Body of pancreas (tissue), 4 donors: ENCODE results near the gene EP300. TPM values are rescaled to one million over a fixed set of nuclear protein-coding genes. Genes with fewer than 3 reads are reported as not detected.
"Not testable (repeated sequence)": the region's sequence is repeated elsewhere in the genome, so short reads cannot be mapped to it uniquely, and the experiment has no call there.

ENCODE experiments used
- ATAC-seq: fragments of 150-250 bp; one replicate; pipeline ENCODE4 v1.9.1; 2016
- DNase-seq, 4 donors: peaks; one replicate each; pipeline ENCODE4 v3.0.0-alpha.2; 2019
- H3K27ac ChIP-seq, 4 donors: fragments of 200-600 bp; sonication (generic); 1 replicate in 3 of 4; 2 replicates in 1 of 4; pipeline versions ENCODE4 v1.5.1 to v1.6.1; 2016 to 2019; ENCODE audit warnings: mild to moderate bottlenecking in 1 of 4, mixed read lengths in 1 of 4, moderate library complexity in 1 of 4
- H3K27me3 ChIP-seq, 2 donors: fragments of 200-600 bp; sonication (generic); one replicate each; pipeline ENCODE4 v1.6.0; 2016; ENCODE audit warnings: mild to moderate bottlenecking in 1 of 2
- H3K36me3 ChIP-seq, 2 donors: fragments of 200-600 bp; sonication (generic); replicated peaks in 1 of 2; 2 replicates each; pipeline ENCODE4 v1.5.1; 2016; ENCODE audit warnings: low read depth in 2 of 2; ENCODE audit not compliant: insufficient read depth in 1 of 2
- H3K4me1 ChIP-seq: fragments of 200-600 bp; sonication (generic); one replicate; pipeline ENCODE4 v1.6.0; 2016
- H3K4me3 ChIP-seq, 2 donors: fragments of 200-600 bp; sonication (generic); 1 replicate in 1 of 2; 2 replicates in 1 of 2; pipeline ENCODE4 v1.5.1; 2016 to 2019
- H3K9me3 ChIP-seq, 3 donors: fragments of 200-600 bp; sonication (generic); 1 replicate in 2 of 3; 2 replicates in 1 of 3; pipeline ENCODE4 v1.5.1; 2016
- POLR2A ChIP-seq, 3 donors: fragments of 450-650 bp; IDR thresholded peaks; one replicate each; pipeline ENCODE4 v1.6.1; 2016; ENCODE audit warnings: antibody characterized with exemption in 3 of 3, mild to moderate bottlenecking in 2 of 3
- WGBS, 2 donors: methylation state at CpG; one replicate each; pipeline ENCODE4 v1.1.5; 2017; 5-methylcytosine and 5-hydroxymethylcytosine counted together
- intact Hi-C: fragments of 100-400 bp; cut with DNase I; formaldehyde crosslinking; loops from one replicate; pipeline ENCODE4 v1.15.1; 2023
- total RNA-seq, 2 donors: library from RNA; depleted of rRNA; stranded (reverse); fragments of >200 nt; gene quantifications; one replicate each; pipeline ENCODE4 v1.1.0, GENCODE V29; 2016
- TF ChIP-seq, protein P1 (sequence below), 7 experiments: fragments of 450-650 bp in 4 of 7; fragments of 200-600 bp in 3 of 7; sonication (generic) in 3 of 7; IDR thresholded peaks; one replicate each; pipeline ENCODE4 v1.5.1; 2016 to 2019; ENCODE audit warnings: antibody characterized with exemption in 7 of 7

EP300 gene
- total RNA-seq, 2 donors from 2014 or later: 35.0 to 68.2 TPM

DNA sequence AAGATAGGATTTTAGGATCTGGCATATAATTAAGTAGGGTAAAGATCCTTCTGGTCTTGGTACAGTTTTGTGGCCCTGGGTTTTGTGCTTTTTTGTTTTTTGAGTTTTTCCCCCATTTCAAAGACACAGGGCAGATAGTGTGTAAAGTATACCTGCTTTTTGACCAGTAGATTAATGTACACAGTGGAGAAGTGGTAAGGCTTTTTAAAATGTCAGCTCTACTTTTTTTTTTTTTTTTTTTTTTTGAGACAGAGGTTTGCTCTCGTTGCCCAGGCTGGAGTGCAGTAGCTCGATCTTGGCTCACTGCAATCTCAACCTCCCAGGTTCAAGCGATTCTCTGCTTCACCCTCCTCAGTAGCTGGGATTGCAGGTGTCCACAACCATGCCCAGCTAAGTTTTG lies 4.0 kb downstream of the EP300 start:
- Histone ChIP-seq H3K36me3 (no peaks in the 10 kb centered on the region), H3K27me3 (no peaks in the 10 kb centered on the region), H3K4me1 (peaks cover 68% of the 10 kb centered on the region), H3K27ac (no peak overlapping the region), H3K9me3 (no peaks in the 10 kb centered on the region), H3K4me3 (no peak overlapping the region)
- intact Hi-C loops: no loop called here
- ATAC-seq (no peak), DNase-seq (no peak)
- WGBS, 2 donors: 48 to 61% methylated on average over 3 of the region's 3 CpGs
- no peak for TF ChIP-seq POLR2A (IDR thresholded peaks at IDR 0.05)
- TF ChIP-seq, protein P1, sequence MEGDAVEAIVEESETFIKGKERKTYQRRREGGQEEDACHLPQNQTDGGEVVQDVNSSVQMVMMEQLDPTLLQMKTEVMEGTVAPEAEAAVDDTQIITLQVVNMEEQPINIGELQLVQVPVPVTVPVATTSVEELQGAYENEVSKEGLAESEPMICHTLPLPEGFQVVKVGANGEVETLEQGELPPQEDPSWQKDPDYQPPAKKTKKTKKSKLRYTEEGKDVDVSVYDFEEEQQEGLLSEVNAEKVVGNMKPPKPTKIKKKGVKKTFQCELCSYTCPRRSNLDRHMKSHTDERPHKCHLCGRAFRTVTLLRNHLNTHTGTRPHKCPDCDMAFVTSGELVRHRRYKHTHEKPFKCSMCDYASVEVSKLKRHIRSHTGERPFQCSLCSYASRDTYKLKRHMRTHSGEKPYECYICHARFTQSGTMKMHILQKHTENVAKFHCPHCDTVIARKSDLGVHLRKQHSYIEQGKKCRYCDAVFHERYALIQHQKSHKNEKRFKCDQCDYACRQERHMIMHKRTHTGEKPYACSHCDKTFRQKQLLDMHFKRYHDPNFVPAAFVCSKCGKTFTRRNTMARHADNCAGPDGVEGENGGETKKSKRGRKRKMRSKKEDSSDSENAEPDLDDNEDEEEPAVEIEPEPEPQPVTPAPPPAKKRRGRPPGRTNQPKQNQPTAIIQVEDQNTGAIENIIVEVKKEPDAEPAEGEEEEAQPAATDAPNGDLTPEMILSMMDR (IDR thresholded peaks at IDR 0.05): no peak

DNA sequence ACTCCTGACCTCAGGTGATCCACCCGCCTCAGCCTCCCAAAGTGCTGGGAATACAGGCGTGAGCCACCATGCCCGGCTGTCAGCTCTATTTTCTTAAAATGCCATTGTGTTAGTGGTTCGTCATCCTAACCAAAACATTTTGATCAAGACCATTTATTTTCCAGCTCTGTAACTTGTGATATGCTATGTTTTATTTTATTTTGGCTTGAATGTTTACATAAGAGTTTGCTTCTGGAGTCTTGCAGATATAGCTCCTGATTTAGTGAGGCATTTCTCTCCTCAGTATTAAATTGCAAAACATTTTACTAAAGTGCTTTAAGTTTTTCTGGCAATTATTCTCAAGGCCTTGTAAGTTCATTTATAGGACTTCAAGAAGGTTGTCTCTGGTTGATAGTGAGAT lies 4.4 kb downstream of the EP300 start:
- Histone ChIP-seq H3K4me1 (peaks cover 72% of the 10 kb centered on the region), H3K36me3 (no peaks in the 10 kb centered on the region), H3K9me3 (no peaks in the 10 kb centered on the region), H3K27ac (no peak overlapping the region), H3K27me3 (no peaks in the 10 kb centered on the region), H3K4me3 (no peak overlapping the region)
- 74 to 82% methylated on average over 4 of the region's 4 CpGs for WGBS, 2 donors
- intact Hi-C loops: no loop called here
- no peak for ATAC-seq
- no peak for TF ChIP-seq POLR2A (IDR thresholded peaks at IDR 0.05)
- TF ChIP-seq, protein P1 (IDR thresholded peaks at IDR 0.05): no peak
- DNase-seq: no peak

DNA sequence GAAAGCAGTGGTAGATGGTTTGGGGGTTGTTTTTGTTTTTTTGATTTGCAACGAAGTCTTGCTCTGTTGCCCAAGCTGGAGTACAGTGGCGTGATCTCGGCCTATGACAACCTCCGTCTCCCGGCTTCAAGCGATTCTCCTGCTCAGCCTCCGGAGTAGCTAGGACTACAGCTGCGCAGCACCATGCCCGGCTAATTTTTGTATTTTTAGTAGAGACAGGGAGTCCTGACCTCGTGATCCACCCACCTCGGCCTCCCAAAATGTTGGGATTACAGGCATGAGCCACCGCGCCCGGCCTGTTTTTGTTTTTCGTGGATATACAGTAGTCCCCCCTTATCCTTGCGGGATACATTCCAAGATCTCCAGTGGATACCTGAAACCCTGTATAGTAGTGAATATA lies 6.6 kb downstream of the EP300 start:
- WGBS, 2 donors: 82 to 88% methylated on average over 16 of the region's 16 CpGs
- intact Hi-C loops: no loop called here
- Histone ChIP-seq H3K4me1 (peaks cover 74% of the 10 kb centered on the region), H3K9me3 (no peaks in the 10 kb centered on the region), H3K36me3 (no peaks in the 10 kb centered on the region), H3K4me3 (no peak overlapping the region), H3K27me3 (no peaks in the 10 kb centered on the region), H3K27ac (no peak overlapping the region)
- ATAC-seq (no peak), DNase-seq (no peak)
- TF ChIP-seq, protein P1 (IDR thresholded peaks at IDR 0.05): no peak
- no peak for TF ChIP-seq POLR2A (IDR thresholded peaks at IDR 0.05)

DNA sequence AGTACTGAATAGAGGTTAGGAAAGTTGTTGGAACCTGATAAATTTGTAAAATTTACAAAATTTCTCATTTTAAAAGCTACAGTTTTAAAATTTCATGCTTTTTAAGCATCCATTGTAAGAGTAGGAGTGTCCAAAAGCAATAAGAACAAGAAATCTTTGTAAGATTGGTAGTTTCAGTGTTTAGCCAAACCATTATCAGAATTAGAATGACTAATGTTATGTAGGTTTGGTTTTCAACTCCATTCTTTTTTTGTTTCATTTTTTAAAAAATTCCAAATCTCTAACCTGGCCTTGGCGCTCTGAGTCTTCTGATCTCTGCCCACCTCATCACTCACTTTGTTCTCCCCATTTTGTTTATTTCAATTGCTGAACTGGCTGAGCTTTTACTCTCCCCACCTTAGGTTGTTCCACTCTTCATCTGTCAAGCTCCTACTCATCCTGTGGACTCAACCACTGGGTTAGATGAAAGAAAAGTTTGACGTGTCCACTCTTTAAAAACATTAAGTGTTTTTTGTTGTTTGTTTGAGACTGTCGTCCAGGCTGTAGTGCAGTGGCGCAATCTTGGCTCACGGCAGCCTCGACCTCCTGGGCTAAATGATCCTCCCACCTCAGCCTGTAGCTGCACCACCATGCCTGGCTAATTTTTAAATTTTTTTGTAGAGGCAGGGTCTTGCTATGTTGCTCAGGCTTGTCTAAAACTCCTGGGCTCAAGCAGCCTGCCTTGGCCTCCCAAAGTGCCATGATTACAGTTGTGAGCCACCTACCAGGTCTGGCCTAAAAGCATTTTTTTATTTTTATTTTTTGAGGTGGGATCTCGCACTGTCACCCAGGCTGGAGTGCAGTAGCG lies 14.0 kb downstream of the EP300 start:
- peaks cover 27% of the 10 kb centered on the region for H3K4me1 ChIP-seq
- no peaks in the 10 kb centered on the region for H3K9me3 ChIP-seq
- H3K36me3 ChIP-seq: no peaks in the 10 kb centered on the region
- no peak overlapping the region for H3K27ac ChIP-seq
- intact Hi-C loops: no loop called here
- H3K4me3 ChIP-seq: no peak overlapping the region
- 66% methylated on average over 8 of the region's 8 CpGs for WGBS, 2 donors
- no peak for ATAC-seq
- H3K27me3 ChIP-seq: no peaks in the 10 kb centered on the region
- DNase-seq: no peak
- TF ChIP-seq, protein P1 (IDR thresholded peaks at IDR 0.05): no peak

DNA sequence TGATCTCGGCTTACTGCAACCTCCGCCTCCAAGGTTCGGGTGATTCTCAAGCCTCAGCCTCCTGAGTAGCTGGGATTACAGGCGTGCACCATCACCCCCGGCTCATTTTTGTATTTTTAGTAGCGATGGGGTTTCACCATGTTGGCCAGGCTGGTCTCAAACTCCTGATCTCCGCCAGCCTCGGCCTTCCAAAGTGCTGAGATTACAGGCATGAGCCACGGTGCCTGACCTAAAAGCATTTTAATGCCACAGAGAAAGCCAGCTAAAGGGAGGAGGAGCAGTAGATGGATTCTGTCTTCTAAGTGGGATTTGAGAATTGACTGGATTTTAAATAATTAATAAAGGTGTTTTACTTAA lies 14.6 kb downstream of the EP300 start:
- intact Hi-C loops, ATAC-seq, H3K27me3 ChIP-seq, H3K27ac ChIP-seq, H3K9me3 ChIP-seq, DNase-seq, H3K4me3 ChIP-seq, H3K36me3 ChIP-seq: not testable (repeated sequence)
- peaks cover 24% of the 10 kb centered on the region for H3K4me1 ChIP-seq
- WGBS, 2 donors: 90 to 93% methylated on average over 9 of the region's 9 CpGs
